Measurements from ENCODE around the gene TRMU. TPM values are rescaled to one million over a fixed set of nuclear protein-coding genes. Genes with fewer than 3 reads are reported as not detected.

The TRMU gene
- total RNA-seq, 1 donor from 2014 or later: 70.1 TPM

- peaks cover 8% of the 10 kb centered on the region for H3K27me3 Mint-ChIP-seq (ENCODE audit: insufficient read depth, low read depth)
- no peaks in the 10 kb centered on the region for H3K79me2 ChIP-seq (ENCODE audit: low read depth)
- no peak overlapping the region for H3K27ac Mint-ChIP-seq
- TF ChIP-seq EZH2 (IDR thresholded peaks at IDR 0.05) (no peak), EZH2phosphoT487 (IDR thresholded peaks at IDR 0.05) (no peak), CTCF (IDR thresholded peaks at IDR 0.05) (no peak)
- H3K36me3 ChIP-seq: no peaks in the 10 kb centered on the region
- no peaks in the 10 kb centered on the region for H3K27me3 ChIP-seq
- H3K4me1 ChIP-seq: no peaks in the 10 kb centered on the region
- no peaks in the 10 kb centered on the region for H3F3A ChIP-seq (ENCODE audit: low read depth)
- no peak overlapping the region for H2AFZ ChIP-seq (replicated peaks)
- H3K9ac ChIP-seq: no peak overlapping the region
- H3K9me3 Mint-ChIP-seq: no peaks in the 10 kb centered on the region
- H3K4me1 Mint-ChIP-seq: peaks cover 12% of the 10 kb centered on the region
- DNase-seq (ENCODE audit: low spot score): no peak
- H3K27ac ChIP-seq: no peak overlapping the region
- H3K9me3 ChIP-seq (ENCODE audit: low read depth): no peaks in the 10 kb centered on the region
- no peak overlapping the region for H3K4me3 ChIP-seq
- H3K4me3 Mint-ChIP-seq: no peak overlapping the region
- H3K4me2 ChIP-seq: no peak overlapping the region
- H3K36me3 Mint-ChIP-seq: peaks cover 8% of the 10 kb centered on the region
- H4K20me1 ChIP-seq (ENCODE audit: low read depth): no peaks in the 10 kb centered on the region
These were observed 45.2 kb upstream of the TRMU start for GRCh38 chr22:46290121-46290842.

GRCh38 chr22:46290843-46291785, 44.4 kb upstream of the TRMU start:
- no peaks in the 10 kb centered on the region for H3K79me2 ChIP-seq (ENCODE audit: low read depth)
- no peak overlapping the region for H3K4me3 ChIP-seq
- no peak overlapping the region for H2AFZ ChIP-seq (replicated peaks)
- Mint-ChIP-seq H3K36me3 (peaks cover 5% of the 10 kb centered on the region), H3K4me3 (no peak overlapping the region), H3K27ac (no peak overlapping the region), H3K4me1 (peaks cover 16% of the 10 kb centered on the region), H3K9me3 (no peaks in the 10 kb centered on the region), H3K27me3 (ENCODE audit: insufficient read depth, low read depth) (peaks cover 9% of the 10 kb centered on the region)
- H3K36me3 ChIP-seq: no peaks in the 10 kb centered on the region
- no peaks in the 10 kb centered on the region for H3K27me3 ChIP-seq
- peaks cover 5% of the 10 kb centered on the region for H3F3A ChIP-seq (ENCODE audit: low read depth)
- peaks cover 3% of the 10 kb centered on the region for H3K4me1 ChIP-seq
- no peak overlapping the region for H3K27ac ChIP-seq
- H3K9me3 ChIP-seq (ENCODE audit: low read depth): no peaks in the 10 kb centered on the region
- no peak overlapping the region for H3K9ac ChIP-seq
- DNase-seq (ENCODE audit: low spot score): no peak
- TF ChIP-seq CTCF (IDR thresholded peaks at IDR 0.05) (no peak), EZH2 (IDR thresholded peaks at IDR 0.05) (no peak), EZH2phosphoT487 (IDR thresholded peaks at IDR 0.05) (no peak)
- no peaks in the 10 kb centered on the region for H4K20me1 ChIP-seq (ENCODE audit: low read depth)
- no peak overlapping the region for H3K4me2 ChIP-seq

- H3K79me2 ChIP-seq (ENCODE audit: low read depth): peaks cover 2% of the 10 kb centered on the region
- Mint-ChIP-seq H3K27ac (no peak overlapping the region), H3K27me3 (ENCODE audit: insufficient read depth, low read depth) (peaks cover 9% of the 10 kb centered on the region), H3K4me3 (no peak overlapping the region), H3K36me3 (peaks cover 5% of the 10 kb centered on the region), H3K9me3 (no peaks in the 10 kb centered on the region), H3K4me1 (peaks cover 21% of the 10 kb centered on the region)
- no peaks in the 10 kb centered on the region for H3K27me3 ChIP-seq
- H3K9me3 ChIP-seq (ENCODE audit: low read depth): no peaks in the 10 kb centered on the region
- no peaks in the 10 kb centered on the region for H4K20me1 ChIP-seq (ENCODE audit: low read depth)
- H3K27ac ChIP-seq: no peak overlapping the region
- H3F3A ChIP-seq (ENCODE audit: low read depth): peaks cover 9% of the 10 kb centered on the region
- DNase-seq (ENCODE audit: low spot score): no peak
- H2AFZ ChIP-seq (replicated peaks): no peak overlapping the region
- H3K4me3 ChIP-seq: no peak overlapping the region
- TF ChIP-seq EZH2 (IDR thresholded peaks at IDR 0.05): no peak
- no peak for TF ChIP-seq CTCF (IDR thresholded peaks at IDR 0.05)
- TF ChIP-seq EZH2phosphoT487 (IDR thresholded peaks at IDR 0.05): no peak
- no peak overlapping the region for H3K4me2 ChIP-seq
- H3K9ac ChIP-seq: no peak overlapping the region
- H3K36me3 ChIP-seq: no peaks in the 10 kb centered on the region
- peaks cover 5% of the 10 kb centered on the region for H3K4me1 ChIP-seq
These were observed 43.3 kb upstream of the TRMU start for GRCh38 chr22:46292173-46292572.

Measured in neural progenitor cell (in vitro differentiated cells).